ENCODE data around the gene TRIM67. TPM values are rescaled to one million over a fixed set of nuclear protein-coding genes. Genes with fewer than 3 reads are reported as not detected.

TRIM67 gene
- total and polyA plus RNA-seq, 12 donors: 0.06 to 1.5 (median 0.31) TPM

- intact Hi-C loops (cut with DNase I): no loop called here
- Histone ChIP-seq H3K4me3 (no peak overlapping the region), H3K4me1 (replicated peaks in 1 of 2) (no peaks in the 10 kb centered on the region), H3K9me3 (replicated peaks in 1 of 3) (no peaks in the 10 kb centered on the region), H3K36me3 (replicated peaks in 1 of 2) (peaks cover 0 to 59% of the 10 kb centered on the region in 2 donors), H3K27ac (no peak overlapping the region), H3K27me3 (no peaks in the 10 kb centered on the region)
- no peak for TF ChIP-seq CTCF (IDR thresholded peaks at IDR 0.05)
- TF ChIP-seq POLR2A (IDR thresholded peaks at IDR 0.05): no peak
- no peak for DNase-seq
- WGBS, 4 donors: 89 to 97% (median 96%) methylated on average over 1 of the region's 1 CpG
Observed at GRCh38 chr1:231264642-231265041, 102.8 kb downstream of the TRIM67 start.

GRCh38 chr1:231265379-231265778 is 103.5 kb downstream of the TRIM67 start:
- intact Hi-C loops (cut with DNase I): no loop called here
- no peak overlapping the region for H3K27ac ChIP-seq
- H3K9me3 ChIP-seq (replicated peaks in 1 of 3): no peaks in the 10 kb centered on the region
- no peak for DNase-seq
- no peak for TF ChIP-seq CTCF (IDR thresholded peaks at IDR 0.05)
- no peak for TF ChIP-seq POLR2A (IDR thresholded peaks at IDR 0.05)
- 90 to 94% (median 92%) methylated on average over 3 of the region's 3 CpGs for WGBS, 4 donors
- no peaks in the 10 kb centered on the region for H3K4me1 ChIP-seq (replicated peaks in 1 of 2)
- H3K36me3 ChIP-seq (replicated peaks in 1 of 2): peaks cover 0 to 59% of the 10 kb centered on the region in 2 donors
- no peak overlapping the region for H3K4me3 ChIP-seq
- no peaks in the 10 kb centered on the region for H3K27me3 ChIP-seq

GRCh38 chr1:231266811-231267322 is 105.0 kb downstream of the TRIM67 start:
- no peak for TF ChIP-seq CTCF (IDR thresholded peaks at IDR 0.05)
- TF ChIP-seq POLR2A (IDR thresholded peaks at IDR 0.05): no peak
- Histone ChIP-seq H3K9me3 (replicated peaks in 1 of 3) (no peaks in the 10 kb centered on the region), H3K36me3 (replicated peaks in 1 of 2) (peaks cover 0 to 53% of the 10 kb centered on the region in 2 donors), H3K27ac (no peak overlapping the region), H3K4me1 (replicated peaks in 1 of 2) (no peaks in the 10 kb centered on the region), H3K27me3 (no peaks in the 10 kb centered on the region), H3K4me3 (no peak overlapping the region)
- intact Hi-C loops (cut with DNase I): no loop called here
- 0 to 91% (median 59%) methylated on average over 1 of the region's 1 CpG for WGBS, 4 donors
- no peak for DNase-seq

Other genes with a start within 250 kb of the TRIM67 start
- gene TTC13, start 183.2 kb upstream of the TRIM67 start, total RNA-seq: 10 to 100 TPM in 4 of 9 donors, 1 to 10 TPM in 5; 6.6 to 20.7 (median 9.7) TPM
- gene TTC13, start 183.2 kb upstream of the TRIM67 start, polyA plus RNA-seq: 10 to 100 TPM; 10.6 to 16.5 (median 12.0) TPM
- gene ARV1, start 183.0 kb upstream of the TRIM67 start, total RNA-seq: 10 to 100 TPM; 20.1 to 40.6 (median 22.6) TPM
- gene ARV1, start 183.0 kb upstream of the TRIM67 start, polyA plus RNA-seq: 10 to 100 TPM; 39.6 to 81.5 (median 71.2) TPM
- gene FAM89A, start 121.8 kb upstream of the TRIM67 start, total RNA-seq: 10 to 100 TPM; 24.4 to 59.4 (median 36.6) TPM
- 10 to 100 TPM; 11.3 to 30.3 (median 13.6) TPM for gene FAM89A, start 121.8 kb upstream of the TRIM67 start, polyA plus RNA-seq
- 10 to 100 TPM; 27.0 to 65.2 (median 44.8) TPM for gene GNPAT, start 79.2 kb downstream of the TRIM67 start, total RNA-seq
- gene GNPAT, start 79.2 kb downstream of the TRIM67 start, polyA plus RNA-seq: 10 to 100 TPM; 46.8 to 91.9 (median 57.9) TPM
- 10 to 100 TPM in 8 of 9 donors, 1 to 10 TPM in 1; 9.6 to 21.1 (median 14.9) TPM for gene EXOC8, start 175.8 kb downstream of the TRIM67 start, total RNA-seq
- 10 to 100 TPM in 1 of 3 donors, 1 to 10 TPM in 2; 2.4 to 11.9 (median 3.5) TPM for gene EXOC8, start 175.8 kb downstream of the TRIM67 start, polyA plus RNA-seq
- 10 to 100 TPM in 6 of 9 donors, 1 to 10 TPM in 3; 6.3 to 18.5 (median 11.0) TPM for gene SPRTN, start 176.2 kb downstream of the TRIM67 start, total RNA-seq
- 10 to 100 TPM in 1 of 3 donors, 1 to 10 TPM in 2; 3.9 to 14.0 (median 5.1) TPM for gene SPRTN, start 176.2 kb downstream of the TRIM67 start, polyA plus RNA-seq